ENCODE data around the gene FAM107A.

Gene FAM107A

DNA sequence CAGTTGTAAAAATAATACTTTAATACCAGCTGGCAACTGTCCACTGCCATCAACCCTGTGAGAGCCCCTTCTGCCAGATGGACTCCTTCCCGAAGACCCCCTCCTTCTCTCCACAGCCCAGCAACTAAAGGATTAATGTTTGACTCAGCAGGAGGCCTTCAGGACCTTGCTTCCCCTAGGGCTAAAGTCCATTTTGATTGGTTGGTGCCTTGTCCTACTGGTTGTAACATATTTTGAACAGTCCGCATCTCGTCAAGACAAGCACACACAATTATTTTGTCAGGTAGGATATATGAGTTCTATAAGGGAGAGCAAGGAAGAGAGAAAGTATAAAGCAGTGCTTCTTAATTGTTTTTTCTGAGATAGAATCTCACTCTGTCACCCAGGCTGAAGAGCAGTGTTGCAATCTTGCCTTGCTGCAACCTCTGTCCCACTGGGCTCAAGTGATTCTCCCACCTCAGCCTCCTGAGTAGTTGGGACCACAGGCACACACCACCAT lies 58.9 kb downstream of the FAM107A start:
- DNase-seq (ENCODE audit: low read depth) = no peak

DNA sequence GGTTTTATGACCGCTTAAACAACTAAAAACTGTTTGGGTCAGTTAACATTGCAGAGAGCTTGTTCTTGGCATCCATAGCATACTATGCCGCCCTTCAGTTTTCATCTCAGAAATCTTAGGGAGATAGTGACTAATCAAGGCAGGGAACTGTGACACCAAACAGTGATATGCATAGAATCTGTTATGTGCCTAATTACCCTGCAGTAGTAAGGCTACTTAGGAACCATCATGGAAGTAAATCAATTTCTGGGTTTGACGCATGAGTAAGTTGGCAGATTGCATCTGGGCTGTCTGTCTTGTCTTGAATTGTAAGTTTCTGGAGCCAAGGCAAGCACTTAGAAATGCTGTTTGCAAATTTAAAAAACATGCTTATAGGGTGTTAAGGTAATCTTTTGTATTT lies 62.8 kb downstream of the FAM107A start:
- DNase-seq (ENCODE audit: low read depth) = no peak

Measured in EH (cell line).